HUES6 (cell line): ENCODE measurements around the gene INPPL1.
"Not testable (repeated sequence)": the region's sequence is repeated elsewhere in the genome, so short reads cannot be mapped to it uniquely, and the experiment has no call there.

Experiments
- H3K27ac ChIP-seq: 2 replicates; pipeline ENCODE4 v1.7.0; 2013; ENCODE audit warnings: low read depth, mild to moderate bottlenecking, low read length, inconsistent platforms
- H3K27me3 ChIP-seq: 2 replicates; pipeline ENCODE4 v1.6.1; 2013; ENCODE audit warnings: low read length; ENCODE audit not compliant: control insufficient read depth, insufficient read depth
- H3K36me3 ChIP-seq: 2 replicates; pipeline ENCODE4 v1.6.1; 2013; ENCODE audit warnings: low read length; ENCODE audit not compliant: control insufficient read depth, insufficient read depth
- H3K4me1 ChIP-seq: 2 replicates; pipeline ENCODE4 v1.6.1; 2013; ENCODE audit warnings: low read length; ENCODE audit not compliant: control insufficient read depth, insufficient read depth
- H3K4me3 ChIP-seq: 2 replicates; pipeline ENCODE4 v1.5.1; 2013; ENCODE audit warnings: low read depth, low read length
- H3K9ac ChIP-seq: one replicate; pipeline ENCODE4 v1.6.1; 2013; ENCODE audit warnings: mild to moderate bottlenecking, low read length
- H3K9me3 ChIP-seq: 2 replicates; pipeline ENCODE4 v1.6.1; 2013; ENCODE audit warnings: low read depth, low read length; ENCODE audit not compliant: control insufficient read depth, insufficient read depth

INPPL1 gene

GRCh38 chr11:72195518-72196270 lies 28.9 kb upstream of the INPPL1 start:
- peaks cover 10% of the 10 kb centered on the region; the same call in 1 of the 2 replicates for H3K4me1 ChIP-seq
- H3K27ac ChIP-seq: no peak overlapping the region
- no peaks in the 10 kb centered on the region for H3K36me3 ChIP-seq
- no peak overlapping the region for H3K9ac ChIP-seq
- H3K4me3 ChIP-seq: no peak overlapping the region
- no peaks in the 10 kb centered on the region for H3K9me3 ChIP-seq
- H3K27me3 ChIP-seq: no peaks in the 10 kb centered on the region

DNA sequence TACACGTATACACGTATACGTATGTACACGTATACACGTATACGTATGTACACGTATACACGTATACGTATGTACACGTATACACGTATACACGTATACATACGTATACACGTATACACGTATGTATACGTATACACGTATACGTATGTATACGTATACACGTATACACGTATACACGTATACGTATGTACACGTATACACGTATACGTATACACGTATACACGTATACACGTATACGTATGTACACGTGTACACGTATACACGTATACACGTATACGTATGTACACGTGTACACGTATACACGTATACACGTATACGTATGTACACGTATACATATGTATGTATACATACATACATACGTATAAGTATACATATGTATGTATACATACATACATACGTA lies 23.1 kb upstream of the INPPL1 start:
- H3K27me3 ChIP-seq, H3K9me3 ChIP-seq, H3K4me1 ChIP-seq, H3K36me3 ChIP-seq, H3K9ac ChIP-seq, H3K27ac ChIP-seq, H3K4me3 ChIP-seq: not testable (repeated sequence)

- Histone ChIP-seq H3K4me3 (no peak overlapping the region), H3K9ac (no peak overlapping the region), H3K4me1 (no peaks in the 10 kb centered on the region), H3K27me3 (no peaks in the 10 kb centered on the region), H3K9me3 (no peaks in the 10 kb centered on the region), H3K27ac (no peak overlapping the region), H3K36me3 (no peaks in the 10 kb centered on the region)
Measured at GRCh38 chr11:72202571-72202970, 22.0 kb upstream of the INPPL1 start.

- H3K9ac ChIP-seq: no peak overlapping the region
- H3K4me3 ChIP-seq: no peak overlapping the region
- H3K9me3 ChIP-seq: no peaks in the 10 kb centered on the region
- H3K27me3 ChIP-seq: no peaks in the 10 kb centered on the region
- no peaks in the 10 kb centered on the region for H3K36me3 ChIP-seq
- H3K27ac ChIP-seq: no peak overlapping the region
- H3K4me1 ChIP-seq: no peaks in the 10 kb centered on the region
Measured at GRCh38 chr11:72203163-72203562, 21.4 kb upstream of the INPPL1 start.

DNA sequence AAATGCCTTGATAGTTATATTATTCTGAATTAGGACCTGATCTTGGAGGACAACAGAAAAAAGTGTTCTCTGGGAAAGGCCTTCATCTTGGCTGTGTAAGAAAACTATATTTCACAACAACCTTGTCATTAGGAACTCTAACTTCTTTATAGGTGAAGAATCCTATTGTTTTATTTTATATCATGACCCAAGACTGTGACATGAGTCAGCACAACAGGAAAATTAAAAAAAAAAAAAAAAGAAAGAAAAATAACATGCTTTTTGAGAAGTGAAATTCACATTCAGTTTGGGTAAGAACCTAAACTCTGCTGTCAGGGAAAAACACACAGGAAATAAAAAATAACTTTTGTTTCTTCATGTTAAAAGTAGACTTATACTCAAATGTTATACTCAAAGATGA lies 19.7 kb upstream of the INPPL1 start:
- no peak overlapping the region for H3K4me3 ChIP-seq
- no peaks in the 10 kb centered on the region for H3K27me3 ChIP-seq
- H3K27ac ChIP-seq: no peak overlapping the region
- no peaks in the 10 kb centered on the region for H3K9me3 ChIP-seq
- no peak overlapping the region for H3K9ac ChIP-seq
- H3K4me1 ChIP-seq: no peaks in the 10 kb centered on the region
- no peaks in the 10 kb centered on the region for H3K36me3 ChIP-seq

- not testable (repeated sequence) for H3K27ac ChIP-seq, H3K4me3 ChIP-seq, H3K36me3 ChIP-seq, H3K4me1 ChIP-seq, H3K9ac ChIP-seq, H3K27me3 ChIP-seq, H3K9me3 ChIP-seq
Measured at GRCh38 chr11:72206794-72207193, 17.8 kb upstream of the INPPL1 start.

GRCh38 chr11:72208281-72208680 lies 16.3 kb upstream of the INPPL1 start:
- no peak overlapping the region for H3K9ac ChIP-seq
- H3K36me3 ChIP-seq: no peaks in the 10 kb centered on the region
- no peaks in the 10 kb centered on the region for H3K9me3 ChIP-seq
- H3K27me3 ChIP-seq: no peaks in the 10 kb centered on the region
- H3K4me1 ChIP-seq: no peaks in the 10 kb centered on the region
- no peak overlapping the region for H3K4me3 ChIP-seq
- H3K27ac ChIP-seq: no peak overlapping the region

DNA sequence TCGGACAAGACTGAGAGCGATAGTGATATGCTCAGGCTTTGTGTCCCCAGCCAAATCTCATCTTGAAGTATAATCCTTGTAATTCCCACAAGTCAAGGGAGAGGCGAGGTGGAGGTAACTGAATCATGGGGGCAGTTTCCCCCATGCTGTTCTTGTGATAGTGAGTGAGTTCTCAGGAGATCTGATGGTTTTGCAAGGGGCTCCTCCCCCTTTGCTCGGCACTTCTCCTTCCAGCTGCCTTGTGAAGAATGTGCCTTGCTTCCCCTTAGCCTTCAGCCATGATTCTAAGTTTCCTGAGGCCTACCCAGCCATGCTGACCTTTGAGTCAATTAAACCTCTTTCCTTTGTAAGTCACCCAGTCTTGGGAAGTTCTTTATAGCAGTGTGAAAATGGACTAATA lies 15.5 kb upstream of the INPPL1 start:
- Histone ChIP-seq H3K27ac (no peak overlapping the region), H3K4me3 (no peak overlapping the region)

GRCh38 chr11:72216638-72217037 lies 7.9 kb upstream of the INPPL1 start, which contains the start of gene FOLR2:
FOLR2 (plus strand) TSS chr11:72216794; CDS start chr11:72218585, 1,791 bp downstream.
- Histone ChIP-seq H3K4me3 (no peak within 1 kb of the TSS), H3K9ac (no peak within 1 kb of the TSS), H3K9me3 (no peaks in the 10 kb centered on the region), H3K36me3 (no peaks in the 10 kb centered on the region), H3K27me3 (peaks cover 2% of the 10 kb centered on the region; the same call in 1 of the 2 replicates), H3K27ac (no peak within 1 kb of the TSS), H3K4me1 (peaks cover 7% of the 10 kb centered on the region; the same call in 1 of the 2 replicates)

More for the DNA sequence above, 15.5 kb upstream of the INPPL1 start:
- Histone ChIP-seq H3K27me3 (no peaks in the 10 kb centered on the region), H3K9ac (no peak overlapping the region), H3K4me1 (no peaks in the 10 kb centered on the region), H3K9me3 (no peaks in the 10 kb centered on the region), H3K36me3 (no peaks in the 10 kb centered on the region)

GRCh38 chr11:72217841-72218240 lies 6.7 kb upstream of the INPPL1 start:
- no peaks in the 10 kb centered on the region for H3K9me3 ChIP-seq
- H3K27me3 ChIP-seq: peaks cover 2% of the 10 kb centered on the region; the same call in 1 of the 2 replicates
- H3K9ac ChIP-seq: no peak overlapping the region
- H3K36me3 ChIP-seq: no peaks in the 10 kb centered on the region
- H3K4me3 ChIP-seq: no peak overlapping the region
- H3K4me1 ChIP-seq: peaks cover 19% of the 10 kb centered on the region
- no peak overlapping the region for H3K27ac ChIP-seq

DNA sequence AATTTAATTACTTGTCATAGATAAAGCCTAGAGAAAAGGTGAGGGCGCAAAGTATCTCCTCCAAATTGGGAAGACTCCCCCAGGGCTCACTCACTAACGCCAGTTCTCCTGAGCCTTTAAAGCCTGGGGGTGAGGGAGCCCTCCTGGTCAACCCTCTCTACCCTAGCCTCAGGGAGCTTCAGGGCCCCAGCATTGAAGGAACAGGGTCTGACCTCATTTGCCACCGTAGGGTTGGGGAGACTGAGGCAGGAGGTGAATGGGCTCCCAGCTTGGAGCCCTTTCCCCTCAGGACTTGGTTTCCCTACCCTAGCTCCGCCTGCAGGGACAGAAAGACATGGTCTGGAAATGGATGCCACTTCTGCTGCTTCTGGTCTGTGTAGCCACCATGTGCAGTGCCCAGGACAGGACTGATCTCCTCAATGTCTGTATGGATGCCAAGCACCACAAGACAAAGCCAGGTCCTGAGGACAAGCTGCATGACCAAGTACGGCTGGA lies 6.3 kb upstream of the INPPL1 start:
- Histone ChIP-seq H3K4me3 (no peak overlapping the region), H3K27me3 (peaks cover 2% of the 10 kb centered on the region; the same call in 1 of the 2 replicates), H3K9me3 (no peaks in the 10 kb centered on the region), H3K36me3 (no peaks in the 10 kb centered on the region), H3K27ac (no peak overlapping the region), H3K4me1 (peaks cover 19% of the 10 kb centered on the region), H3K9ac (no peak overlapping the region)
